EL (cell line): Measurements from ENCODE around the gene POLR1G.
A peak's percentile ranks its signal among the peaks of the same experiment; 100 is the strongest.
"Not testable (repeated sequence)": the region's sequence is repeated elsewhere in the genome, so short reads cannot be mapped to it uniquely, and the experiment has no call there.

Experiments used
- DNase-seq: peaks from one replicate; pipeline ENCODE4 v3.0.0-alpha.2; 2016

Gene POLR1G

GRCh38 chr19:45423033-45423588 is 16.7 kb downstream of the POLR1G start:
- DNase-seq = no peak

- peak; percentile 98 for DNase-seq
Observed at GRCh38 chr19:45423589-45424190, 17.2 kb downstream of the POLR1G start, which contains the start of gene ERCC1. ERCC1 (minus strand) TSS chr19:45423917; CDS start chr19:45423374, 543 bp downstream.

GRCh38 chr19:45424191-45425058 is 18.0 kb downstream of the POLR1G start:
- peak; percentile 98 for DNase-seq

GRCh38 chr19:45428384-45429231 is 22.2 kb downstream of the POLR1G start:
- peak; percentile 52 for DNase-seq

- DNase-seq = not testable (repeated sequence)
Observed at GRCh38 chr19:45429896-45430295, 23.5 kb downstream of the POLR1G start.

GRCh38 chr19:45431008-45431407 is 24.6 kb downstream of the POLR1G start:
- DNase-seq = not testable (repeated sequence)

GRCh38 chr19:45432543-45432942 is 26.1 kb downstream of the POLR1G start:
- not testable (repeated sequence) for DNase-seq

GRCh38 chr19:45437328-45437727 is 30.9 kb downstream of the POLR1G start:
- no peak for DNase-seq

GRCh38 chr19:45439190-45439568 is 32.7 kb downstream of the POLR1G start:
- DNase-seq = no peak

- peak; percentile 87 for DNase-seq
Observed at GRCh38 chr19:45439569-45440258, 33.3 kb downstream of the POLR1G start.

GRCh38 chr19:45440259-45440638 is 33.8 kb downstream of the POLR1G start:
- no peak for DNase-seq

GRCh38 chr19:45440873-45441654 is 34.6 kb downstream of the POLR1G start:
- peak; percentile 60 for DNase-seq

GRCh38 chr19:45442408-45442777 is 35.9 kb downstream of the POLR1G start:
- DNase-seq = no peak

- DNase-seq = peak; percentile 67
Observed at GRCh38 chr19:45442778-45443461, 36.5 kb downstream of the POLR1G start.

GRCh38 chr19:45443462-45444317 is 37.2 kb downstream of the POLR1G start:
- peak; percentile 97 for DNase-seq

GRCh38 chr19:45444318-45445041 is 38.0 kb downstream of the POLR1G start:
- DNase-seq = peak; percentile 84

- no peak for DNase-seq
Observed at GRCh38 chr19:45445139-45445538, 38.7 kb downstream of the POLR1G start.

- DNase-seq = peak; percentile 36
Observed at GRCh38 chr19:45446295-45446694, 39.9 kb downstream of the POLR1G start.

GRCh38 chr19:45446944-45447343 is 40.5 kb downstream of the POLR1G start:
- DNase-seq = no peak
